GM18499 (cell line): ENCODE measurements around the gene CXCL17.
A peak's percentile ranks its signal among the peaks of the same experiment; 100 is the strongest.
"Not testable (repeated sequence)": the region's sequence is repeated elsewhere in the genome, so short reads cannot be mapped to it uniquely, and the experiment has no call there.

ENCODE experiments used
- ATAC-seq: cut with Tn5 transposase; IDR thresholded peaks from one replicate; pipeline ENCODE4 v1.9.1; 2021; ENCODE audit warnings: moderate number of reproducible peaks; ENCODE audit not compliant: insufficient read depth, unreplicated experiment

CXCL17 gene

GRCh38 chr19:42466521-42467182 is 23.9 kb upstream of the CXCL17 start:
- no peak for ATAC-seq

- ATAC-seq: peak; percentile 73
Observed at GRCh38 chr19:42465827-42466280, 23.1 kb upstream of the CXCL17 start.

- no peak for ATAC-seq
Observed at GRCh38 chr19:42461700-42462324, 19.1 kb upstream of the CXCL17 start.

- ATAC-seq: not testable (repeated sequence)
Observed at GRCh38 chr19:42461231-42461630, 18.5 kb upstream of the CXCL17 start.

GRCh38 chr19:42459926-42460325 is 17.2 kb upstream of the CXCL17 start:
- no peak for ATAC-seq

- ATAC-seq: no peak
Observed at GRCh38 chr19:42455621-42456081, 12.9 kb upstream of the CXCL17 start.

- no peak for ATAC-seq
Observed at GRCh38 chr19:42455086-42455485, 12.3 kb upstream of the CXCL17 start.

- ATAC-seq: no peak
Observed at GRCh38 chr19:42452590-42452989, 9.8 kb upstream of the CXCL17 start.

GRCh38 chr19:42450314-42450934 is 7.7 kb upstream of the CXCL17 start:
- no peak for ATAC-seq

GRCh38 chr19:42448306-42448705 is 5.6 kb upstream of the CXCL17 start:
- not testable (repeated sequence) for ATAC-seq

- no peak for ATAC-seq
Observed at GRCh38 chr19:42445948-42446347, 3.2 kb upstream of the CXCL17 start.

- ATAC-seq: no peak
Observed at GRCh38 chr19:42443944-42444398, 1.2 kb upstream of the CXCL17 start.

- no peak for ATAC-seq
Observed at GRCh38 chr19:42441049-42441445, 1.7 kb downstream of the CXCL17 start.

- no peak for ATAC-seq
Observed at GRCh38 chr19:42440357-42441048, 2.2 kb downstream of the CXCL17 start.

- no peak for ATAC-seq
Observed at GRCh38 chr19:42436006-42436405, 6.7 kb downstream of the CXCL17 start.

- ATAC-seq: no peak
Observed at GRCh38 chr19:42435316-42435715, 7.4 kb downstream of the CXCL17 start.

GRCh38 chr19:42433503-42434260 is 9.1 kb downstream of the CXCL17 start:
- no peak for ATAC-seq

GRCh38 chr19:42431486-42431885 is 11.3 kb downstream of the CXCL17 start:
- no peak for ATAC-seq

GRCh38 chr19:42428676-42429075 is 14.1 kb downstream of the CXCL17 start:
- no peak for ATAC-seq

- ATAC-seq: no peak
Observed at GRCh38 chr19:42427313-42427712, 15.4 kb downstream of the CXCL17 start, which contains the start of gene LIPE. TSS of gene LIPE (minus strand) at chr19:42427388. CDS start at chr19:42427149, 239 bp downstream.
